Measurements from ENCODE around the gene MPLKIP.

MPLKIP gene

DNA sequence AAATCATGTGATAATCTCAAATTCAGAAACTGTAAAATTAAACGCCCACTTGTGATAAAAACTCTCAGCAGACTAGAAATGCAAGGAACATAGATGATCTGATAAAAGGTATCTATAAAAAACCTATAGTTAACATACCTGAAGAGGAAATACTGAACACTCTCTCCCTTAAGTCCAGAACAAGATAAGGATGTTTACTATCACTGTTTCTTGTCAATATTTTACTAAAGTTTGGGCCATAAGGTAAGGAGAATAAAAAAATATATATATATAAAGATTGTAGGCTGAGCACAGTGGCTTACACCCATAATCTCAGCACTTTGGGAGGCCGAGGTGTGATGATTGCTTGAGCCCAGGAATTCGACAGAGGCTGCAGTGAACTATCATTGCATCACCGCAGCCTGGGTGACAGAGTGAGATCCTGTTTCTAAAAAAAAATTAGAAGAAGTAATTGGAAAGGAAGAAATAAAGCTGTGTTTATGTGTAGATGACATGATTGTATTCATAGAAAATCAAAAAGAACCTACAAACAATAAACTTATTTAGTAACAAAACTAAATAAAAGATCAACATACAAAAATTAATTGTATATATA lies 28.4 kb downstream of the MPLKIP start:
- H3K9me3 Mint-ChIP-seq, result no peaks in the 10 kb centered on the region
- no peak overlapping the region for H3K27ac Mint-ChIP-seq
- TF ChIP-seq CTCF (IDR thresholded peaks at IDR 0.05; ENCODE audit: unreplicated experiment in 3 of 3), result no peak
- peaks cover 3% of the 10 kb centered on the region for H3K36me3 Mint-ChIP-seq (ENCODE audit: low read depth)
- H3K27me3 Mint-ChIP-seq (ENCODE audit: low read depth), result no peaks in the 10 kb centered on the region
- no peaks in the 10 kb centered on the region for H3K4me1 Mint-ChIP-seq
- no peak overlapping the region for H3K4me3 Mint-ChIP-seq

GRCh38 chr7:40102897-40103296 lies 31.5 kb downstream of the MPLKIP start:
- no peak overlapping the region for H3K4me3 Mint-ChIP-seq
- H3K9me3 Mint-ChIP-seq, result no peaks in the 10 kb centered on the region
- peaks cover under 1% of the 10 kb centered on the region for H3K36me3 Mint-ChIP-seq (ENCODE audit: low read depth)
- no peak for TF ChIP-seq CTCF (IDR thresholded peaks at IDR 0.05; ENCODE audit: unreplicated experiment in 3 of 3)
- no peaks in the 10 kb centered on the region for H3K27me3 Mint-ChIP-seq (ENCODE audit: low read depth)
- peaks cover under 1% of the 10 kb centered on the region for H3K4me1 Mint-ChIP-seq
- H3K27ac Mint-ChIP-seq, result no peak overlapping the region

DNA sequence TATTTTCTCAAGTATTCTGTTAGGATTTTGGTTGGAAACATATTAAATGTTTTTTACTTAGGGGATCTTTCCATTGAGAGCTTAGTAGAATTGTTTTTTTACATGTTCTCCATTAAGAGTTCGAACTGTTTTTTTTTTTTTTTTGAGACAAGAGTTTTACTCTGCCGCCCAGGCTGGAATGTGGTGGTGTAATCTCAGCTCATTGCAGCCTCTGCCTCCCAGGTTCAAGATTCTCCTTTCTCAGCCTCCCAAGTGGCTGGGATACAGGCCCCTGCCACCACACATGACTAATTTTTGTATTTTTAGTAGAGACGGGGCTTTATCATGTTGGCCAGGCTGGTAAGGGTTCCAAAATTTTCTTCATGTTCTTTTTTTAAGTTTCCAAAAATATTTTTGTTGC lies 33.2 kb downstream of the MPLKIP start:
- no peak for TF ChIP-seq CTCF (IDR thresholded peaks at IDR 0.05; ENCODE audit: unreplicated experiment in 3 of 3)
- Mint-ChIP-seq H3K27ac (no peak overlapping the region), H3K27me3 (ENCODE audit: low read depth) (no peaks in the 10 kb centered on the region), H3K36me3 (ENCODE audit: low read depth) (peaks cover 7% of the 10 kb centered on the region), H3K9me3 (no peaks in the 10 kb centered on the region), H3K4me3 (no peak overlapping the region), H3K4me1 (peaks cover 6% of the 10 kb centered on the region)

GRCh38 chr7:40099837-40100236 lies 34.6 kb downstream of the MPLKIP start:
- H3K27ac Mint-ChIP-seq, result no peak overlapping the region
- no peak for TF ChIP-seq CTCF (IDR thresholded peaks at IDR 0.05; ENCODE audit: unreplicated experiment in 3 of 3)
- peaks cover 12% of the 10 kb centered on the region for H3K4me1 Mint-ChIP-seq
- no peak overlapping the region for H3K4me3 Mint-ChIP-seq
- no peaks in the 10 kb centered on the region for H3K9me3 Mint-ChIP-seq
- peaks cover 17% of the 10 kb centered on the region for H3K36me3 Mint-ChIP-seq (ENCODE audit: low read depth)
- no peaks in the 10 kb centered on the region for H3K27me3 Mint-ChIP-seq (ENCODE audit: low read depth)

- H3K27ac Mint-ChIP-seq, result no peak overlapping the region
- H3K27me3 Mint-ChIP-seq (ENCODE audit: low read depth), result no peaks in the 10 kb centered on the region
- H3K4me1 Mint-ChIP-seq, result peaks cover 12% of the 10 kb centered on the region
- no peak for TF ChIP-seq CTCF (IDR thresholded peaks at IDR 0.05; ENCODE audit: unreplicated experiment in 3 of 3)
- peaks cover 27% of the 10 kb centered on the region for H3K36me3 Mint-ChIP-seq (ENCODE audit: low read depth)
- H3K9me3 Mint-ChIP-seq, result no peaks in the 10 kb centered on the region
- no peak overlapping the region for H3K4me3 Mint-ChIP-seq
Observed at GRCh38 chr7:40098810-40099209, 35.6 kb downstream of the MPLKIP start.

- Mint-ChIP-seq H3K27ac (peak overlapping the region; percentile 17 to 65 (median 33)), H3K4me1 (peaks cover 12% of the 10 kb centered on the region), H3K36me3 (ENCODE audit: low read depth) (peaks cover 33% of the 10 kb centered on the region), H3K27me3 (ENCODE audit: low read depth) (no peaks in the 10 kb centered on the region), H3K9me3 (no peaks in the 10 kb centered on the region), H3K4me3 (no peak overlapping the region)
- TF ChIP-seq CTCF (IDR thresholded peaks at IDR 0.05; ENCODE audit: unreplicated experiment in 3 of 3), result no peak
Observed at GRCh38 chr7:40097728-40098127, 36.7 kb downstream of the MPLKIP start.

All from nephron (organoid).